Spleen (tissue), 3 donors: ENCODE results near the gene PPP2R3B.

ENCODE experiments used
- POLR2A ChIP-seq, 3 donors: fragments of 450-650 bp; IDR thresholded peaks; one replicate each; pipeline ENCODE4 v1.5.1; 2017; ENCODE audit warnings: antibody characterized with exemption in 3 of 3, mild to moderate bottlenecking in 1 of 3
- POLR2AphosphoS5 ChIP-seq, 3 donors: sonication (generic); formaldehyde crosslinking; IDR thresholded peaks; one replicate each; pipeline ENCODE4 v1.5.1; 2017; ENCODE audit warnings: antibody characterized with exemption in 3 of 3

GRCh38 chrX:311156-312129 lies 75.3 kb downstream of the PPP2R3B start:
- TF ChIP-seq POLR2AphosphoS5 (IDR thresholded peaks at IDR 0.05) (peak in 2 of 3 donors; percentile 3 to 62), POLR2A (IDR thresholded peaks at IDR 0.05) (no peak)
